AML-193 (cell line): ENCODE results near the gene PXDN.
"Not testable (repeated sequence)": the region's sequence is repeated elsewhere in the genome, so short reads cannot be mapped to it uniquely, and the experiment has no call there.

Experiments used
- DNase-seq, 2 experiments: peaks; one replicate each; lab custom pipeline; 2025; lab: John Stamatoyannopoulos, UW

Gene PXDN

GRCh38 chr2:1744446-1745170, at the start of gene PXDN:
TSS of gene PXDN (minus strand) at chr2:1744515. CDS start at chr2:1744455, 60 bp downstream.
- no peak for DNase-seq

GRCh38 chr2:1793868-1794445, 49.6 kb upstream of the PXDN start:
- DNase-seq: no peak

GRCh38 chr2:1793001-1793867, 48.9 kb upstream of the PXDN start:
- no peak for DNase-seq

GRCh38 chr2:1791685-1792435, 47.5 kb upstream of the PXDN start:
- no peak for DNase-seq

- DNase-seq: no peak
These were observed 46.8 kb upstream of the PXDN start for GRCh38 chr2:1791006-1791605.

- DNase-seq: no peak
These were observed 46.2 kb upstream of the PXDN start for GRCh38 chr2:1790473-1790872.

GRCh38 chr2:1789610-1790009, 45.3 kb upstream of the PXDN start:
- DNase-seq: no peak

GRCh38 chr2:1788478-1788959, 44.2 kb upstream of the PXDN start:
- no peak for DNase-seq

GRCh38 chr2:1787755-1788477, 43.6 kb upstream of the PXDN start:
- DNase-seq: no peak

GRCh38 chr2:1784986-1785617, 40.8 kb upstream of the PXDN start:
- DNase-seq: no peak

GRCh38 chr2:1784087-1784486, 39.8 kb upstream of the PXDN start:
- DNase-seq: no peak

GRCh38 chr2:1782514-1782913, 38.2 kb upstream of the PXDN start:
- DNase-seq: no peak

- no peak for DNase-seq
These were observed 37.2 kb upstream of the PXDN start for GRCh38 chr2:1781291-1782080.

GRCh38 chr2:1780693-1781092, 36.4 kb upstream of the PXDN start:
- DNase-seq: no peak

- DNase-seq: not testable (repeated sequence)
These were observed 35.7 kb upstream of the PXDN start for GRCh38 chr2:1780054-1780453.

GRCh38 chr2:1778566-1778965, 34.3 kb upstream of the PXDN start:
- DNase-seq: no peak

- DNase-seq: no peak
These were observed 33.5 kb upstream of the PXDN start for GRCh38 chr2:1777781-1778180.

GRCh38 chr2:1777156-1777555, 32.8 kb upstream of the PXDN start:
- DNase-seq: no peak

- DNase-seq: no peak
These were observed 31.3 kb upstream of the PXDN start for GRCh38 chr2:1775511-1776035.
